GM18909 (cell line): ENCODE data around the gene VASN.
"Not testable (repeated sequence)": the region's sequence is repeated elsewhere in the genome, so short reads cannot be mapped to it uniquely, and the experiment has no call there.

Source experiments
- ATAC-seq: cut with Tn5 transposase; IDR thresholded peaks from one replicate; pipeline ENCODE4 v1.9.1; 2021; ENCODE audit warnings: mild to moderate bottlenecking; ENCODE audit not compliant: unreplicated experiment, poor library complexity

The VASN gene

GRCh38 chr16:4393850-4394249 lies 22.2 kb downstream of the VASN start:
- not testable (repeated sequence) for ATAC-seq

GRCh38 chr16:4395055-4395726 lies 23.5 kb downstream of the VASN start:
- no peak for ATAC-seq

GRCh38 chr16:4399001-4399730 lies 27.5 kb downstream of the VASN start:
- no peak for ATAC-seq

GRCh38 chr16:4401094-4401501 lies 29.4 kb downstream of the VASN start:
- no peak for ATAC-seq

- ATAC-seq: no peak
These were observed 29.9 kb downstream of the VASN start for GRCh38 chr16:4401510-4401909.

GRCh38 chr16:4402439-4403132 lies 30.9 kb downstream of the VASN start:
- no peak for ATAC-seq

GRCh38 chr16:4403133-4403949 lies 31.7 kb downstream of the VASN start:
- ATAC-seq: no peak

GRCh38 chr16:4404247-4404966 lies 32.8 kb downstream of the VASN start:
- no peak for ATAC-seq

GRCh38 chr16:4404967-4405696 lies 33.5 kb downstream of the VASN start:
- no peak for ATAC-seq

- no peak for ATAC-seq
These were observed 36.1 kb downstream of the VASN start for GRCh38 chr16:4407543-4408322.

- ATAC-seq: no peak
These were observed 36.7 kb downstream of the VASN start for GRCh38 chr16:4408323-4408690.

- ATAC-seq: no peak
These were observed 37.7 kb downstream of the VASN start for GRCh38 chr16:4409081-4409932.

- no peak for ATAC-seq
These were observed 38.9 kb downstream of the VASN start for GRCh38 chr16:4410335-4411075.

- ATAC-seq: no peak
These were observed 40.0 kb downstream of the VASN start for GRCh38 chr16:4411684-4412083.

GRCh38 chr16:4412159-4412558 lies 40.5 kb downstream of the VASN start:
- no peak for ATAC-seq

- ATAC-seq: no peak
These were observed 41.2 kb downstream of the VASN start for GRCh38 chr16:4412854-4413253.
